HEK293 (cell line): ENCODE measurements around the gene CASP10.

Experiments used
- CTCF ChIA-PET: fragments of 350-600 bp; formaldehyde crosslinking; extraction: SDS; loops from one replicate; lab custom pipeline; 2021; ENCODE audit warnings: antibody characterized with exemption; lab: Yijun Ruan, JAX
- POLR2A ChIA-PET: fragments of 300-600 bp; formaldehyde crosslinking; extraction: SDS; loops from one replicate; lab custom pipeline; 2020; ENCODE audit warnings: antibody characterized with exemption, inconsistent platforms; lab: Yijun Ruan, JAX
- H3K27ac ChIP-seq: fragments of 200-500 bp; sonication (Bioruptor generic); 2 replicates; pipeline ENCODE4 v1.5.1; 2014; ENCODE audit warnings: low read depth, low read length, control low read depth, inconsistent platforms; ENCODE audit errors: extremely low read depth
- H3K36me3 ChIP-seq, 2 experiments: fragments of 200-500 bp in 1 of 2; sonication (Bioruptor generic) in 1 of 2; 1 replicate in 1 of 2; 2 replicates in 1 of 2; pipeline ENCODE4 v1.5.1; 2014 to 2017; ENCODE audit warnings: inconsistent platforms in 2 of 2, low read length in 2 of 2; ENCODE audit not compliant: control insufficient read depth in 2 of 2, insufficient read depth in 1 of 2
- H3K4me1 ChIP-seq: fragments of 200-500 bp; sonication (Bioruptor generic); 2 replicates; pipeline ENCODE4 v1.5.1; 2014; ENCODE audit warnings: mild to moderate bottlenecking, low read length, inconsistent platforms; ENCODE audit not compliant: control insufficient read depth, insufficient read depth
- H3K4me3 ChIP-seq: 2 replicates; pipeline ENCODE4 v1.5.1; 2011; ENCODE audit warnings: low read depth, mild to moderate bottlenecking, control low read depth, low read length, moderate library complexity
- H3K9me3 ChIP-seq: fragments of 200-500 bp; sonication (Bioruptor generic); 2 replicates; pipeline ENCODE4 v1.5.1; 2014; ENCODE audit warnings: low read depth, low read length, inconsistent platforms; ENCODE audit not compliant: control insufficient read depth, insufficient read depth
- KLF10 ChIP-seq: fragments of 450-650 bp; IDR thresholded peaks from 2 replicates; pipeline ENCODE4 v1.5.1; 2018; ENCODE audit warnings: missing biosample characterization, mild to moderate bottlenecking, missing genetic modification characterization
- KLF16 ChIP-seq: fragments of 450-650 bp; formaldehyde crosslinking; IDR thresholded peaks from 2 replicates; pipeline ENCODE4 v1.5.1; 2017; ENCODE audit warnings: missing biosample characterization, missing genetic modification characterization
- PATZ1 ChIP-seq: fragments of 450-650 bp; formaldehyde crosslinking; IDR thresholded peaks from 2 replicates; pipeline ENCODE4 v1.5.1; 2016; ENCODE audit warnings: missing biosample characterization, missing genetic modification characterization
- WT1 ChIP-seq: fragments of 450-650 bp; formaldehyde crosslinking; IDR thresholded peaks from 2 replicates; pipeline ENCODE4 v1.5.1; 2016; ENCODE audit warnings: missing biosample characterization, missing genetic modification characterization
- ZBTB11 ChIP-seq: fragments of 450-650 bp; formaldehyde crosslinking; conservative IDR thresholded peaks from 2 replicates; pipeline ENCODE4 v1.5.1; 2016; ENCODE audit warnings: low read depth, missing biosample characterization, missing genetic modification characterization
- ZBTB8A ChIP-seq: fragments of 450-650 bp; formaldehyde crosslinking; IDR thresholded peaks from 2 replicates; pipeline ENCODE4 v1.5.1; 2016; ENCODE audit warnings: missing biosample characterization, missing genetic modification characterization
- ZNF114 ChIP-seq: fragments of 450-650 bp; formaldehyde crosslinking; IDR thresholded peaks from 2 replicates; pipeline ENCODE4 v1.5.0; 2017; ENCODE audit warnings: missing biosample characterization, missing genetic modification characterization
- ZNF146 ChIP-seq: fragments of 450-650 bp; formaldehyde crosslinking; IDR thresholded peaks from 2 replicates; pipeline ENCODE4 v1.5.1; 2016; ENCODE audit warnings: missing biosample characterization, missing genetic modification characterization
- ZNF19 ChIP-seq: fragments of 450-650 bp; formaldehyde crosslinking; IDR thresholded peaks from 2 replicates; pipeline ENCODE4; 2016; ENCODE audit warnings: missing biosample characterization, missing genetic modification characterization, low read depth
- ZNF211 ChIP-seq: fragments of 450-650 bp; formaldehyde crosslinking; IDR thresholded peaks from 2 replicates; pipeline ENCODE4 v1.5.1; 2016; ENCODE audit warnings: low read depth, missing biosample characterization, missing genetic modification characterization
- ZNF302 ChIP-seq: fragments of 450-650 bp; formaldehyde crosslinking; IDR thresholded peaks from 2 replicates; pipeline ENCODE4 v1.5.1; 2016; ENCODE audit warnings: missing biosample characterization, missing genetic modification characterization, low read depth
- ZNF311 ChIP-seq: fragments of 450-650 bp; formaldehyde crosslinking; IDR thresholded peaks from 2 replicates; pipeline ENCODE4 v1.5.1; 2017; ENCODE audit warnings: missing biosample characterization, missing genetic modification characterization, borderline replicate concordance
- ZNF449 ChIP-seq: fragments of 450-650 bp; formaldehyde crosslinking; IDR thresholded peaks from 2 replicates; pipeline ENCODE4 v1.5.1; 2017; ENCODE audit warnings: missing biosample characterization, mild to moderate bottlenecking, missing genetic modification characterization, moderate library complexity
- ZNF514 ChIP-seq: fragments of 450-650 bp; formaldehyde crosslinking; IDR thresholded peaks from 2 replicates; pipeline ENCODE4 v1.5.1; 2016; ENCODE audit warnings: missing biosample characterization, missing genetic modification characterization
- ZNF529 ChIP-seq: fragments of 450-650 bp; formaldehyde crosslinking; IDR thresholded peaks from 2 replicates; pipeline ENCODE4 v1.5.1; 2017; ENCODE audit warnings: missing genetic modification characterization, missing biosample characterization; ENCODE audit not compliant: insufficient replicate concordance
- ZNF610 ChIP-seq: fragments of 450-650 bp; formaldehyde crosslinking; IDR thresholded peaks from 2 replicates; pipeline ENCODE4 v1.5.1; 2016; ENCODE audit warnings: missing biosample characterization, missing genetic modification characterization, borderline replicate concordance
- ZNF701 ChIP-seq: fragments of 450-650 bp; formaldehyde crosslinking; IDR thresholded peaks from 2 replicates; pipeline ENCODE4 v1.5.1; 2016; ENCODE audit warnings: missing biosample characterization, missing genetic modification characterization
- ZNF747 ChIP-seq: fragments of 450-650 bp; formaldehyde crosslinking; IDR thresholded peaks from 2 replicates; pipeline ENCODE4 v1.5.1; 2016; ENCODE audit warnings: missing biosample characterization, missing genetic modification characterization
- ZSCAN18 ChIP-seq: fragments of 450-650 bp; formaldehyde crosslinking; IDR thresholded peaks from 2 replicates; pipeline ENCODE4 v1.5.1; 2016; ENCODE audit warnings: missing biosample characterization, missing genetic modification characterization

The CASP10 gene

GRCh38 chr2:201139836-201140604 is 42.9 kb upstream of the CASP10 start:
- Histone ChIP-seq H3K27ac (no peak overlapping the region), H3K4me1 (no peaks in the 10 kb centered on the region), H3K9me3 (no peaks in the 10 kb centered on the region), H3K36me3 (peaks cover 21 to 37% of the 10 kb centered on the region in 2 experiments)
- POLR2A ChIA-PET, result no interaction called here
- TF ChIP-seq KLF10 (tag by site-specific recombination), result no peak
- TF ChIP-seq KLF16, result no peak
- no peak for TF ChIP-seq ZNF19
- TF ChIP-seq ZNF311, result no peak
- no peak for TF ChIP-seq ZNF529
- no peak for TF ChIP-seq WT1
- no peak for TF ChIP-seq PATZ1 (tag by site-specific recombination)
- TF ChIP-seq, all 188 proteins: peak for 0
- H3K4me3 ChIP-seq, result no peak overlapping the region
- CTCF ChIA-PET, result no interaction called here

GRCh38 chr2:201144101-201145051 is 38.6 kb upstream of the CASP10 start:
- H3K4me3 ChIP-seq, result no peak overlapping the region
- no peak overlapping the region for H3K27ac ChIP-seq
- ChIA-PET CTCF (interaction anchor here (0.7 to 3.9 kb wide), 4 partner anchors 9 to 33 kb away, joined by 3 to 22 read pairs (median 4); no protein-coding TSS in a partner anchor), POLR2A (no interaction called here)
- peaks cover 0 to 14% of the 10 kb centered on the region in 2 experiments; a peak in 2 of 3 replicates for H3K36me3 ChIP-seq
- no peaks in the 10 kb centered on the region for H3K4me1 ChIP-seq
- no peaks in the 10 kb centered on the region for H3K9me3 ChIP-seq
- no peak for TF ChIP-seq ZNF747
- TF ChIP-seq ZBTB11 (tag by site-specific recombination), result no peak
- TF ChIP-seq ZNF302 (tag by site-specific recombination), result no peak
- no peak for TF ChIP-seq ZNF19
- TF ChIP-seq ZNF514 (tag by site-specific recombination), result no peak
- TF ChIP-seq ZNF610, result no peak
- no peak for TF ChIP-seq ZBTB8A (tag by site-specific recombination)
- TF ChIP-seq ZNF701 (tag by site-specific recombination), result no peak
- no peak for TF ChIP-seq ZNF211
- TF ChIP-seq ZNF449 (tag by site-specific recombination), result no peak
- no peak for TF ChIP-seq ZNF146 (tag by site-specific recombination)
- TF ChIP-seq ZNF114, result no peak
- no peak for TF ChIP-seq ZSCAN18 (tag by site-specific recombination)
